Stimulated activated CD8-positive, alpha-beta memory T cell treated with anti-CD3 and anti-CD28 coated beads, Interleukin-7, amount 100 ng/mL, for 1 hour (primary cell): ENCODE measurements around the gene RAB7A.

Source experiments
- DNase-seq, 2 donors: peaks; one replicate each; pipeline ENCODE4 v3.0.0-alpha.2; 2020; ENCODE audit warnings: low read depth in 2 of 2

RAB7A gene

DNA sequence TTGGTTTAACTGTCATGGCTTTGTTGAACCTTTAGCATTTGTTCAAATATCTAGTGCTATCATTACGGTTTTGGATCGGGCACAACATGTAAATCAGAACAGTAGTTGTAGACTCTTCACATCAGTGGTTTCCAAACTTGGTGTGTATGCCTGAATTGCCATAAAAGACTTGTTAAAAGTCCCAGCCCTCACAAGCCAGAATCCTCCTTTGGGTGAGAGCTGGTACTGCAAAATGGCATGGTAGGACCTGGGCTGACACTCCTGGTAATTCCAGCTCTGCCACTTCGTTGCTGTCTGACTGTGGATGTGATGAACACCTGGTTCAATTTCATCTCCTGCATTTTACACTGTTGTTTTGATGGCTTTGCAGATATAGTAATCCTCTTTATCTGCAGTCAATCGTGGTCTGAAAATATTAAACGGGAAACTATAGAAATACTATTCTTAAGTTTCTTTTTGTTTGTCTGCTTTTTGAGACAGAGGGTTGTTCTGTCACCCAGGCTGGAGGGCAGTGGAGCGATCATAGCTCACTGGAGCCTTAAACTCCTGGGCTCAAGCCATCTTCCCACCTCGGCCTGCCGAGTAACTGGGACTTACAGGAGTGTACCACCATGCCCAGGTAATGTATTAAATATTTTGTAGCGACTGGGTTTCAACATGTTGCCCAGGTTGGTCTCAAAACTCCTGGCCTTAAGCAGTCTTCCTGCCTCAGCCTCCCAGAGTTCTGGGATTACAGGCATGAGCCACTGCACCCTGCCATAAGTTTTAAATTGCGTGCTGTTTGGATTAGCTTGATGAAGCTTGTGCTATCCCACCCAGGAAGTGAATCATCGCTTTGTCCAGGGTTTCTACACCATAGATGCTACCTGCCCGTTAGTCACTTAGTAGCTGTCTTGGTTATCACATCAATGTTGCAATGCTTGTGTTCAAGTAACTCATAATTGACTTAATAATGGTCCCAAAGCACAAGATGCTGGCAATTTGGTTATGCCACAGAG is 61.6 kb downstream of the RAB7A start:
- no peak for DNase-seq

GRCh38 chr3:128788268-128788869 is 62.4 kb downstream of the RAB7A start:
- no peak for DNase-seq

GRCh38 chr3:128794067-128794768 is 68.2 kb downstream of the RAB7A start:
- no peak for DNase-seq

- DNase-seq = peak in 1 of 2 donors; percentile 31
Measured at GRCh38 chr3:128794770-128795649, 69.0 kb downstream of the RAB7A start.

DNA sequence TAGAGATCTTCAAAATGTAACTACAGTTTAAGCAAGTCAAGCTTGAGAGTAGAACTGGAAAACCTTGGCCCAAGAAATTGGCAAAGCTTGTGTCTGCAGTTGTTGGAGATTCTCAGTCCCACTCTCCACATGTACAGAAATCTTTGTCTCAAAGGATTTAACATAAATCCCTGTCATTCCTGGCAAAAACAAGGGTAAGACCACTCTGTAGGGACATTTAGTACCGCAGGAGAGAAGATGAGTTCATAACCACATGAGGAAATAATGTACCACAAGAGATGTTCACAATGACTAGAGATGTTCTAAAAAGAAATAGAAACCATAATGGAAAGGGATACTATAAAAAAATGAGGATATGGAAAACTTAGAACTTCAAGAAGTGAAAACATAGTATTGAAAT is 73.7 kb downstream of the RAB7A start:
- DNase-seq = no peak

DNA sequence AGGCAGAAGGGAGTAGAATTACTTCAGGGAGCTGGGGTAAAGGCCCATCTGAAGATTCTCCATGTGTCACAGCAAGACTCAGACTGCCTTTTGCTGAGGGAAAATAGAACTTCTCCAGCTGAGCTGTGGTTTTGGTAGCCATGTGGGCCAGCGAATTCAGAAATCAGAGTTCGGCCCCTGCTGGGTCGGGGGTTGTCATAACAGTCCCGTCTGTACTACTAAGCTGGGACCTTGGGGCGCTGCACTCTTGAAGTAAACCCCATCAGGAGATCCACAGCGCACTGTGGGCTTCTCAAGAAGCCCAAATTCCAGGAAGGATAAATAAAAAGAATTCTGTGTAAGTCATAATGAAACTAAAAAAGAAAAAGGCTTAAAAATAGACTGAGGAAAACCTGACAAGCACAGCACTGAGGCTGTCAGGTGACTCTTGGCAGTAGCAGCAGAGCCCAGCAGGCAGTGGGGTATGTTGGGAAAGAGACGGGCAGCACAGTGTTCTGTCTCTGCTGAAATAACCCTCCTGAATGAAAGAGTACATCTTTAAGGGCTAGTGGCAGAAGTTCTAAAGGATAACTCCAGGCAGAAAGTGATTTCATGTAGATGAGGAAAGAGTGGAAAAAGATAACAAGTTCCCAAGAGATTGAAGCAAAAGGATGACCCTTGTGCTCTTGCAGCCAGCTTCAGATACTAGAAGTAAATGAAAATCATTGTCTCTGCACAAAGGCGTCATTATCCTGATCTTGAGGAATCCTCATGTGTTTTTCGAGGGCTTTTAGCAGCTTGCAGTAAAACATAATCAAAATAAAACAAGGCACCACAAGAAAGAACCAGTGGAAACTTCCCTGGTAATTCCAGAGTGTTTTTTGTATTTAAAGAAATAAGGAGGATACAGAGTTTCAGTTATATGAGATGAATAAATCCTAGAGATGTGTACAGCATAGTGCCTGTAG is 74.5 kb downstream of the RAB7A start:
- DNase-seq = no peak

- no peak for DNase-seq
Measured at GRCh38 chr3:128801779-128802380, 75.9 kb downstream of the RAB7A start.

DNA sequence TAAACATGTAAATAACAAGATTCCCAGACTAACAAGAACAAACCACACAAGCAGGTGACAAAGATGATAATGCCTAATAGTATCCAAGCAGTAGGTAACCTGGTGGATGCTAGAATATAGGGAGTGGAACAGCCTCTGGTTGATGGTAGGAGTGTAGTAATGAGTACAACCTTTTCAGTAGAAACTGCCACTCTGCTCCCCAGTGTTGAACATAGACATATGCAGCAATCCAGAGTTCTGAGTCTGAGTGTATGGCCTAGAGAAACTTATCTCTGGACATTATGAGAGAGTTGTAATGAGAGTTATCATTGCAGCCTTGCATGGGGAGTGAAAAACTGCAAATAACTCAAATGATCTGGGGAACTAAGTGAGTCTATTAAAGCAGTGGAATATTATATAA is 77.3 kb downstream of the RAB7A start:
- DNase-seq = no peak

DNA sequence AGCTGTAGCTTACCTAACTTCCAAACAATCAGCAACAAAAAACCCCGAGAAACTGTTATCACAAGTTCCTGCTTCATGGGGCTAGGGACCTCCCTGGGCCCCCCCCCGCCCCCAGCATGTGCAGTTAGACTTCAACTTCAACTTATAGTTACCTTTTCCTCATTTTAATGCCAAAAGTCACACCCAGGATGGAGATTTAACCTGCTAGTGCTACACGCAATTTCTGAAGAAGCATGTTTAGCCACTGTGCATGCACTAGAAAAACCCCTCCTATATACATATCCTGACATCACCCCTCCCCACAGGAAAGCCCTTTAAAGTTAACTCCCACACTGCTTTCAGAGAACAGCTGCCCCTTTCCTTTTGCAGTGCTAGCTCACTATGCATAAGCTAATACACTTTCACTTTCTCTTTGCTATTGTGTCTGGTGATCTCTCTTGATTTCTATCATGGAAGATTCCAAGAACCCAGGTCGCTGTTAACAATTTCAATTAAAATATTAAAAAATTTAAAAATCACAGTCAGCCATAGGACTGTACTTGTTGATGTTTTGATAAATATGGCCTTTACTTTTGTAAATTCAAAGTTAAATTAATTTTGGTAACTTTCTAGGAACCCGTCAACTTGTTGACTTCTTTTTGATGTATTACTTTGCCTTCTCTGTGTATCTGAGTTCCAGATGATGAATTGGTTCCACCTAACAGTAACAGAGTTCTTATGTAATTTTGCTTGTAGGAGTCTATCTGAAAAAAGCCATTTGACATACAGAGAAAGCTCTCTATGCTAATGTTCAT is 78.2 kb downstream of the RAB7A start:
- DNase-seq = no peak

GRCh38 chr3:128804811-128805155 is 78.8 kb downstream of the RAB7A start:
- no peak for DNase-seq

DNA sequence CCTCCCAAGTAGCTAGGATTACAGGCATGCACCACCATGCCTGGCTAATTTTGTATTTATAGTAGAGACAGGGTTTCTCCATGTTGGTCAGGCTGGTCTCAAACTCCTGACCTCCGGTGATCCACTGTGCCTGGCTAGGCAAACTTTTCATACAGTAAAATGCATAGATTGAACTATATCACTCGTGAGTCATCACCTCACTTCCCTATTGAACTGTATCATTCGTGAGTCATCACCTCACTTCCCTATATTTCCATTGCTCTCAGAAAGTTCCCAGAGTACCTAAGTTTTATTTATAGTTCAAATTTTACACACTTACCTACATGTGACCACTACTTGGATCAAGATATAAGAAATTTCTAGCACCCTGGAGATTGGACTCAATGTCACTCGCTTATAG is 79.8 kb downstream of the RAB7A start:
- DNase-seq = no peak

DNA sequence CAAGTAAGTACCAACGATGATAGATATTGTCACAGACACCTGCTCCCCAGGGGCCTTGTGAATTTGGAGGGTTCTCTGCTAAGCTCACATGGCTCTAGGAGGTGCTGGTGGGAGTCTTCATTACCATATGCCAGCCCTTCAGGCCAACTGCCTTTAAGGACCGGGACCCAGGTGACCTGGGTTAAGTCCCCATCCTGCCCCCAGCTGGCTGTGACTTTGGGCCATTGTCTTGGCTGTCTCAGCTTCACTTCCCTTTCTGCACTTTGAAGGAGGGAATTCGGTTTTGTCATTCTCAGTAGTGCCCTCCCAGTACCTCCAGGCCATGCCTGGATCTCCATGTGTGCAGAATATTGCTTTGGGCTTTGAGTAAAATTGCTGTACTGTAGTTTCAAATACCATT is 80.6 kb downstream of the RAB7A start:
- no peak for DNase-seq

- no peak for DNase-seq
Measured at GRCh38 chr3:128807186-128807830, 81.3 kb downstream of the RAB7A start.

DNA sequence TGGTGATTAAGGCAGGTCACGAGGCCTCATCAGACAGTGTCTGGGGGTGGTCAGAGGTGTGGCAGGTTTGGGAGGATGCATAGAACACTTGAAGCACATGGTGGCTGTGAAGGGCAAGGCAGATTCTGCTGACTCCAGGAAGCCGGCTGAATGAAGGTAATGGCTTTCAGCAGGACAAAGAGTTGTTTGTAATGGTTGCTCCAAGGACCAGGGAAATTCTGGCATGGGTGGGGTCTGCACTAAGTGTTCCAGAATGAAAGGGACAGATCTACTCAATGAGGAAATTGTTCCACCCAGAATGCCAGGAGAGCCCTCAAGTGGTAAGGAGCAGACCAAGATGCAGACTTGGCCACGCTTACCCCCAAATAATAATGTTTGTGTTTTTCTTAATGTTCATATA is 82.7 kb downstream of the RAB7A start:
- no peak for DNase-seq

GRCh38 chr3:128813097-128813496 is 87.1 kb downstream of the RAB7A start:
- no peak for DNase-seq

GRCh38 chr3:128814060-128814459 is 88.1 kb downstream of the RAB7A start:
- DNase-seq = no peak

DNA sequence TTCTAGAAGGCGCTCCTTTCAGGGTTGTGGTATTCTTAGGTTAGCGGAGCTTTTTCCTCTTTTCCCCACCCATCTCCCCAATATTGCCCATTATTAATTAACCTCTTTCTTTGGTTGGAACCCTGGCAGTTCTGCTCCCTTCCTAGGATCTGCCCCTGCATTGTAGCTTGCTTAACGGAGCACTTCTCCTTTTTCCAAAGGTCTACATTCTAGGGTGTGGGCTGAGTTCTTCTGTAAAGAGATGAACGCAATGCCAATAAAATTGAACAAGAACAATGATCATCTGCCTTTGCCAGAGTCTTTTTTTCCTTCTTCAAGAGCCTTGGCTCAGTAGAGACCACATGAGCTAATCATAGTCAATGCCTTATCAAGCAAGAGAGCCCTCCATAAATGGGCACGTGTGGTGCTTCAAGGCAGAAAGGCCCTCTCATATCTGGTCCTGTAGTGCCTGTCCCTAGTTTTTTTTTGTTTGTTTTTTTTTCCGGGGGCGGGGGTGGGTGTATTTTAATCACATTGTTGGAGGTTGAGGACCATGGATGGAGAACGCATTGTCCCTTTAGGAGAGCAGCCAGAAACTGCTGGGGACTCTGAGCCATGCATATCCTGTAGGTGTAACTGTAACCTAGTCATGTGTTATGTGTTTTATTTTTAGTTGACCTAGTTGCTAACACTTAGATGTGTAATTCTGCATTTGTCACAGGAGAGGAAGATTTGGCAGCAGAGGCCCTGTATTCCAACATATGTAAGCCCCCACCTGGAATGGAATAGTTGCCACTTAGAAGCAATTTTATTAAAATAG is 88.7 kb downstream of the RAB7A start:
- no peak for DNase-seq
